ENCODE measurements around the gene TNF. TPM values are rescaled to one million over a fixed set of nuclear protein-coding genes. Genes with fewer than 3 reads are reported as not detected.

TNF gene
- total and polyA plus RNA-seq, 2 donors (not counting 3 experiments of a cell fraction or from before 2014, with no cell fraction given), result not detected

DNA sequence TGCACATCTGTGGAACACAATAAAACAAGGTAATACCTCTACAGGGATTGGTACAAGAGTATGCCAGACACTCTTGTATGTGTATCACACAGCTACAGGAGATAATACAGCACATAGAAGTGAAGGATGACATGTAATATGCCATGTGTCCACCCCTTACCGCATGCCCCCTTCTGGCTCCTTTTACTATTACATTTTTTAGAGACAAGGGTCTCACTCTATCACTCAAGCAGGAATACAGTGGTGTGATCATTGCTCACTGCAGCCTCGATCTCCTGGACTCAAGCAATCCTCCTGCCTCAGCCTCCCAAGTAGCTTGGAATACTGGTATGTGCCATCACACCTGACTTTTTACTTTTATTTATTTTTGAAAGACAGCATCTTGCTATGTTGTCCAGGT lies 21.6 kb downstream of the TNF start:
- Histone ChIP-seq H3K9me1 (replicated peaks; ENCODE audit: control insufficient read depth, extremely low read depth, insufficient read depth, low read length) (no peaks in the 10 kb centered on the region), H4K20me1 (replicated peaks; ENCODE audit: control insufficient read depth, extremely low read depth, insufficient read depth, low read length) (no peaks in the 10 kb centered on the region), H3K79me2 (ENCODE audit: control insufficient read depth, insufficient read depth, low read length) (no peaks in the 10 kb centered on the region), H3K36me3 (ENCODE audit: control insufficient read depth in 2 of 2, extremely low read depth in 1 of 2, insufficient read depth in 2 of 2, low read length in 2 of 2) (no peaks in the 10 kb centered on the region), H3K4me1 (ENCODE audit: control insufficient read depth, extremely low read depth, insufficient read depth, low read length) (no peaks in the 10 kb centered on the region), H3K4me2 (ENCODE audit: insufficient read depth, low read length) (no peak overlapping the region), H3K4me3 (replicated peaks in 1 of 3; ENCODE audit: insufficient read depth in 1 of 3, low read depth in 1 of 3, low read length in 3 of 3) (no peak overlapping the region), H3K9ac (replicated peaks; ENCODE audit: extremely low read depth, insufficient read depth, low read length) (no peak overlapping the region), H3K27me3 (ENCODE audit: control insufficient read depth in 2 of 2, insufficient read depth in 2 of 2, low read length in 2 of 2) (no peaks in the 10 kb centered on the region), H2AFZ (ENCODE audit: low read depth, low read length) (no peak overlapping the region), H3K9me3 (replicated peaks; ENCODE audit: control insufficient read depth, insufficient read depth, low read length) (no peaks in the 10 kb centered on the region), H3K27ac (ENCODE audit: insufficient read depth, low read depth, low read length) (no peak overlapping the region)
- no TSS peak for BruUV-seq (replicated peaks)
- dilution Hi-C loops (cut with MboI; ENCODE audit: extremely low pct_ligation_motif_present, low sequenced_read_pairs), result no loop called here
- TF ChIP-seq, protein P1, sequence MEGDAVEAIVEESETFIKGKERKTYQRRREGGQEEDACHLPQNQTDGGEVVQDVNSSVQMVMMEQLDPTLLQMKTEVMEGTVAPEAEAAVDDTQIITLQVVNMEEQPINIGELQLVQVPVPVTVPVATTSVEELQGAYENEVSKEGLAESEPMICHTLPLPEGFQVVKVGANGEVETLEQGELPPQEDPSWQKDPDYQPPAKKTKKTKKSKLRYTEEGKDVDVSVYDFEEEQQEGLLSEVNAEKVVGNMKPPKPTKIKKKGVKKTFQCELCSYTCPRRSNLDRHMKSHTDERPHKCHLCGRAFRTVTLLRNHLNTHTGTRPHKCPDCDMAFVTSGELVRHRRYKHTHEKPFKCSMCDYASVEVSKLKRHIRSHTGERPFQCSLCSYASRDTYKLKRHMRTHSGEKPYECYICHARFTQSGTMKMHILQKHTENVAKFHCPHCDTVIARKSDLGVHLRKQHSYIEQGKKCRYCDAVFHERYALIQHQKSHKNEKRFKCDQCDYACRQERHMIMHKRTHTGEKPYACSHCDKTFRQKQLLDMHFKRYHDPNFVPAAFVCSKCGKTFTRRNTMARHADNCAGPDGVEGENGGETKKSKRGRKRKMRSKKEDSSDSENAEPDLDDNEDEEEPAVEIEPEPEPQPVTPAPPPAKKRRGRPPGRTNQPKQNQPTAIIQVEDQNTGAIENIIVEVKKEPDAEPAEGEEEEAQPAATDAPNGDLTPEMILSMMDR (IDR thresholded peaks at IDR 0.05; ENCODE audit: extremely low read depth in 1 of 2, insufficient read depth in 1 of 2, low read depth in 1 of 2, low read length in 2 of 2), result peak; percentile 43 to 47
- peak; percentile 61 for TF ChIP-seq MYC (IDR thresholded peaks at IDR 0.05; ENCODE audit: low read depth, low read length)
- no peak for TF ChIP-seq POLR2A (IDR thresholded peaks at IDR 0.05; ENCODE audit: low read depth, low read length)
- TF ChIP-seq POLR2AphosphoS5 (IDR thresholded peaks at IDR 0.05; ENCODE audit: insufficient read depth, low read depth, low read length), result no peak
- no peak for TF ChIP-seq FOS (IDR thresholded peaks at IDR 0.05; ENCODE audit: borderline replicate concordance, insufficient read depth, low read length)
- no peak for TF ChIP-seq JUN (IDR thresholded peaks at IDR 0.05; ENCODE audit: borderline replicate concordance, insufficient read depth, insufficient read length, low read depth)
- TF ChIP-seq, protein P2, sequence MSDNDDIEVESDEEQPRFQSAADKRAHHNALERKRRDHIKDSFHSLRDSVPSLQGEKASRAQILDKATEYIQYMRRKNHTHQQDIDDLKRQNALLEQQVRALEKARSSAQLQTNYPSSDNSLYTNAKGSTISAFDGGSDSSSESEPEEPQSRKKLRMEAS (IDR thresholded peaks at IDR 0.05; ENCODE audit: insufficient read depth, insufficient read length), result peak; percentile 22
- no peak for TF ChIP-seq EZH2 (IDR thresholded peaks at IDR 0.05; ENCODE audit: borderline replicate concordance, low read depth, low read length, severe bottlenecking)
- no peak for TF ChIP-seq GATA2 (IDR thresholded peaks at IDR 0.05; ENCODE audit: insufficient read depth, insufficient read length, low read depth, low read length)
- DNase-seq (ENCODE audit: low read depth, low spot score) (peak; percentile 67), FAIRE-seq (peak; percentile 84)
- intact Hi-C loops (cut with micrococcal nuclease), result no loop called here
- ChIA-PET POLR2A (interaction anchor here (4.6 kb wide), 1 partner anchor 46 kb away, joined by 22 read pairs; no protein-coding TSS in a partner anchor), CTCF (interaction anchor here (1.2 to 32.6 kb wide), 5 partner anchors 10 to 103 kb away, joined by 5 to 1517 read pairs (median 45); partner anchors contain the start of genes ATP6V1G2, DDX39B, LST1 and LTB)

Measured in endothelial cell of umbilical vein (primary cell).